Renal pelvis (tissue), 4 donors: Measurements from ENCODE around the gene GC. TPM values are rescaled to one million over a fixed set of nuclear protein-coding genes. Genes with fewer than 3 reads are reported as not detected.
"Not testable (repeated sequence)": the region's sequence is repeated elsewhere in the genome, so short reads cannot be mapped to it uniquely, and the experiment has no call there.

Source experiments
- DNase-seq: peaks from one replicate; pipeline ENCODE4 v3.0.0-alpha.2; 2013
- polyA plus RNA-seq, 3 donors: library from polyadenylated mRNA; unstranded; fragments of 120-200 nt; gene quantifications; one replicate each; pipeline ENCODE4 v1.2.1, GENCODE V29; 2013; ENCODE audit not compliant: insufficient read length in 3 of 3

Gene GC
- polyA plus RNA-seq, 3 donors: 0.15 to 0.26 (median 0.21) TPM

GRCh38 chr4:71769434-71769833 lies 14.4 kb downstream of the GC start:
- no peak for DNase-seq

- DNase-seq: no peak
Observed at GRCh38 chr4:71768123-71768522, 15.8 kb downstream of the GC start.

GRCh38 chr4:71765821-71766383 lies 18.0 kb downstream of the GC start:
- no peak for DNase-seq

GRCh38 chr4:71765350-71765749 lies 18.5 kb downstream of the GC start:
- no peak for DNase-seq

GRCh38 chr4:71752383-71753042 lies 31.4 kb downstream of the GC start:
- no peak for DNase-seq

- DNase-seq: no peak
Observed at GRCh38 chr4:71749008-71749594, 34.8 kb downstream of the GC start.

GRCh38 chr4:71746379-71746778 lies 37.5 kb downstream of the GC start:
- no peak for DNase-seq

GRCh38 chr4:71738782-71739181 lies 45.1 kb downstream of the GC start:
- not testable (repeated sequence) for DNase-seq

- peak; percentile 23 for DNase-seq
Observed at GRCh38 chr4:71732706-71733105, 51.2 kb downstream of the GC start.

- DNase-seq: no peak
Observed at GRCh38 chr4:71732066-71732465, 51.8 kb downstream of the GC start.

GRCh38 chr4:71729856-71730255 lies 54.0 kb downstream of the GC start:
- DNase-seq: no peak

- peak; percentile 37 for DNase-seq
Observed at GRCh38 chr4:71713611-71714203, 70.2 kb downstream of the GC start.

GRCh38 chr4:71711985-71712348 lies 71.9 kb downstream of the GC start:
- no peak for DNase-seq

- DNase-seq: no peak
Observed at GRCh38 chr4:71711044-71711984, 72.6 kb downstream of the GC start.

- no peak for DNase-seq
Observed at GRCh38 chr4:71709961-71710360, 73.9 kb downstream of the GC start.

- DNase-seq: no peak
Observed at GRCh38 chr4:71698141-71698540, 85.7 kb downstream of the GC start.

GRCh38 chr4:71697031-71697430 lies 86.8 kb downstream of the GC start:
- no peak for DNase-seq

- DNase-seq: no peak
Observed at GRCh38 chr4:71694961-71695360, 88.9 kb downstream of the GC start.

GRCh38 chr4:71692963-71693362 lies 90.9 kb downstream of the GC start:
- no peak for DNase-seq

GRCh38 chr4:71692198-71692597 lies 91.7 kb downstream of the GC start:
- no peak for DNase-seq
